Measurements from ENCODE around the gene BTK. TPM values are rescaled to one million over a fixed set of nuclear protein-coding genes. Genes with fewer than 3 reads are reported as not detected.

Gene BTK
- total and polyA plus RNA-seq, 9 of the 15 experiments (the other 6 are each of a cell fraction or from before 2014, with no cell fraction given), result 14.9 to 93.4 (median 65.2) TPM

GRCh38 chrX:101407748-101408531 is 21.9 kb upstream of the BTK start, which contains the start of the genes GLA and HNRNPH2 (continued):
- TF ChIP-seq, protein P1, sequence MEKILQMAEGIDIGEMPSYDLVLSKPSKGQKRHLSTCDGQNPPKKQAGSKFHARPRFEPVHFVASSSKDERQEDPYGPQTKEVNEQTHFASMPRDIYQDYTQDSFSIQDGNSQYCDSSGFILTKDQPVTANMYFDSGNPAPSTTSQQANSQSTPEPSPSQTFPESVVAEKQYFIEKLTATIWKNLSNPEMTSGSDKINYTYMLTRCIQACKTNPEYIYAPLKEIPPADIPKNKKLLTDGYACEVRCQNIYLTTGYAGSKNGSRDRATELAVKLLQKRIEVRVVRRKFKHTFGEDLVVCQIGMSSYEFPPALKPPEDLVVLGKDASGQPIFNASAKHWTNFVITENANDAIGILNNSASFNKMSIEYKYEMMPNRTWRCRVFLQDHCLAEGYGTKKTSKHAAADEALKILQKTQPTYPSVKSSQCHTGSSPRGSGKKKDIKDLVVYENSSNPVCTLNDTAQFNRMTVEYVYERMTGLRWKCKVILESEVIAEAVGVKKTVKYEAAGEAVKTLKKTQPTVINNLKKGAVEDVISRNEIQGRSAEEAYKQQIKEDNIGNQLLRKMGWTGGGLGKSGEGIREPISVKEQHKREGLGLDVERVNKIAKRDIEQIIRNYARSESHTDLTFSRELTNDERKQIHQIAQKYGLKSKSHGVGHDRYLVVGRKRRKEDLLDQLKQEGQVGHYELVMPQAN (IDR thresholded peaks at IDR 0.05; ENCODE audit: borderline replicate concordance), result peak; percentile 86; the same call in 1 of the 2 replicates
- peak; percentile 71; the same call in 1 of the 2 replicates for TF ChIP-seq SREBF1 (IDR thresholded peaks at IDR 0.05; ENCODE audit: borderline replicate concordance, low read depth, low read length)
- TF ChIP-seq HMGXB4 (CRISPR knock-in tag; IDR thresholded peaks at IDR 0.05), result no peak
- peak; percentile 75 for TF ChIP-seq CXXC5 (CRISPR knock-in tag; IDR thresholded peaks at IDR 0.05)
- TF ChIP-seq FOXK2 (conservative IDR thresholded peaks at IDR 0.05 in 1 of 2, IDR thresholded peaks at IDR 0.05 in 1 of 2; ENCODE audit: low read depth in 2 of 2), result peak; percentile 83 to 96
- TF ChIP-seq REST (IDR thresholded peaks at IDR 0.05; ENCODE audit: borderline replicate concordance), result peak; percentile 95
- no peak for TF ChIP-seq REST (CRISPR knock-in tag; IDR thresholded peaks at IDR 0.05; ENCODE audit: low read depth)
- TF ChIP-seq ZNF140 (CRISPR knock-in tag; IDR thresholded peaks at IDR 0.05), result no peak
- TF ChIP-seq ZBED1 (IDR thresholded peaks at IDR 0.05), result no peak
- TF ChIP-seq ZBTB17 (CRISPR knock-in tag; IDR thresholded peaks at IDR 0.05), result no peak
- 0 out of 2 replicates have a peak, but pooled peaks have one; percentile 41 for TF ChIP-seq ZBTB26 (CRISPR knock-in tag; IDR thresholded peaks at IDR 0.05)
- no peak for TF ChIP-seq KLF13 (tag; IDR thresholded peaks at IDR 0.05; ENCODE audit: borderline replicate concordance, low read depth)
- TF ChIP-seq ZNF408 (CRISPR knock-in tag; IDR thresholded peaks at IDR 0.05; ENCODE audit: low read depth), result no peak
- peak; percentile 22; the same call in 1 of the 2 replicates for TF ChIP-seq ZBTB7A (IDR thresholded peaks at IDR 0.05; ENCODE audit: borderline replicate concordance, control insufficient read depth, low read depth, low read length)
